ENCODE results near the gene CLTB. TPM values are rescaled to one million over a fixed set of nuclear protein-coding genes. Genes with fewer than 3 reads are reported as not detected.
A peak's percentile ranks its signal among the peaks of the same experiment; 100 is the strongest.

CLTB gene
- total and polyA plus RNA-seq, 2 of the 13 experiments (the other 11 are each of a cell fraction or from before 2014, with no cell fraction given), result 23.3 to 33.8 TPM

DNA sequence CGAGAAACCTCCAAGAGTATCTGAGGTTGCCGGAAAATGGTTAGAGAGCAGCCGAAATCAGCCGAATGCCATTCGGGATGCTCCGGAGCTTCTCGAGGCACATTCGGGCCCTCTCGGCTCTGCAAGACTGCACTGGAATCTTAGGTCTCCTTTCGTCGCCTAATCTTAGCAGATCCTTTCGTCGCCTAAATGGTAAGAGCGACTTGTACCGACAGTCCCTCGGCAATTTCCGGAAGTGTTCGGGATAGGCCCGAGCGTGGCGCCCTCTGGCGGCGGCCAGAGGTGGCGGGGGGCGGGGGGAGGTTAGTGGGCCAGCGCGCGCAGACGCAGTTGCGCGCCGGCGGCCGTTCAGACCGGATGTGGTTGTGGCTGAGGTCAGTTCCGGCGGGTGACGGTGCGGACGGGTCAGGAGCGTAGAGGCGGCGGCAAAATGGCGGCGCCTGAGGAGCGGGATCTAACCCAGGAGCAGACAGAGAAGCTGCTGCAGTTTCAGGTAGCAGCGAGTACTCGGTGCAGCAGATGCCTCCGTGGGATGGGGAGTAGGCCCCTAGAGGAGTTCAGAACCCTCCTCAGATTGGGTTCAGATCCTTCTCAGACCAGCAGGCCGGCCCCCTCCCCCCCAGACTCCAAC, 31.8 kb upstream of the CLTB start, which contains the start of gene FAF2 (continued):
- no peak for TF ChIP-seq ATF1 (CRISPR knock-in tag; IDR thresholded peaks at IDR 0.05)
- TF ChIP-seq NR2C2 (CRISPR knock-in tag; IDR thresholded peaks at IDR 0.05; ENCODE audit: borderline replicate concordance), result peak; percentile 93
- TF ChIP-seq PRMT3 (CRISPR knock-in tag; IDR thresholded peaks at IDR 0.05; ENCODE audit: borderline replicate concordance, low read depth), result no peak
- TF ChIP-seq, protein P1, sequence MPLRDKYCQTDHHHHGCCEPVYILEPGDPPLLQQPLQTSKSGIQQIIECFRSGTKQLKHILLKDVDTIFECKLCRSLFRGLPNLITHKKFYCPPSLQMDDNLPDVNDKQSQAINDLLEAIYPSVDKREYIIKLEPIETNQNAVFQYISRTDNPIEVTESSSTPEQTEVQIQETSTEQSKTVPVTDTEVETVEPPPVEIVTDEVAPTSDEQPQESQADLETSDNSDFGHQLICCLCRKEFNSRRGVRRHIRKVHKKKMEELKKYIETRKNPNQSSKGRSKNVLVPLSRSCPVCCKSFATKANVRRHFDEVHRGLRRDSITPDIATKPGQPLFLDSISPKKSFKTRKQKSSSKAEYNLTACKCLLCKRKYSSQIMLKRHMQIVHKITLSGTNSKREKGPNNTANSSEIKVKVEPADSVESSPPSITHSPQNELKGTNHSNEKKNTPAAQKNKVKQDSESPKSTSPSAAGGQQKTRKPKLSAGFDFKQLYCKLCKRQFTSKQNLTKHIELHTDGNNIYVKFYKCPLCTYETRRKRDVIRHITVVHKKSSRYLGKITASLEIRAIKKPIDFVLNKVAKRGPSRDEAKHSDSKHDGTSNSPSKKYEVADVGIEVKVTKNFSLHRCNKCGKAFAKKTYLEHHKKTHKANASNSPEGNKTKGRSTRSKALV (CRISPR knock-in tag; IDR thresholded peaks at IDR 0.05), result no peak
- TF ChIP-seq ZBTB42 (CRISPR knock-in tag; IDR thresholded peaks at IDR 0.05), result no peak
- TF ChIP-seq SETDB1 (CRISPR knock-in tag; IDR thresholded peaks at IDR 0.05; ENCODE audit: borderline replicate concordance), result no peak
- TF ChIP-seq HNRNPK (IDR thresholded peaks at IDR 0.05; ENCODE audit: low read depth, low read length, poor library complexity, severe bottlenecking), result no peak
- peak; percentile 96; the same call in 1 of the 2 replicates for TF ChIP-seq ZNF607 (CRISPR knock-in tag; IDR thresholded peaks at IDR 0.05; ENCODE audit: borderline replicate concordance)
- no peak for TF ChIP-seq KLF12 (CRISPR knock-in tag; IDR thresholded peaks at IDR 0.05; ENCODE audit: borderline replicate concordance)
- TF ChIP-seq ZNF557 (CRISPR knock-in tag; IDR thresholded peaks at IDR 0.05), result no peak
- TF ChIP-seq MTA3 (CRISPR knock-in tag; IDR thresholded peaks at IDR 0.05), result no peak
- TF ChIP-seq ZIK1 (CRISPR knock-in tag; IDR thresholded peaks at IDR 0.05; ENCODE audit: borderline replicate concordance, low read depth), result no peak
- no peak for TF ChIP-seq ZBTB7A (CRISPR knock-in tag; IDR thresholded peaks at IDR 0.05)
- TF ChIP-seq CBX1 (IDR thresholded peaks at IDR 0.05; ENCODE audit: low read depth), result peak; percentile 42
- TF ChIP-seq RARG (CRISPR knock-in tag; IDR thresholded peaks at IDR 0.05; ENCODE audit: low read depth), result no peak
- TF ChIP-seq ZFAT (CRISPR knock-in tag; conservative IDR thresholded peaks at IDR 0.05), result no peak
- TF ChIP-seq ZNF589 (CRISPR knock-in tag; conservative IDR thresholded peaks at IDR 0.05), result no peak
- TF ChIP-seq SRSF1 (optimal IDR thresholded peaks at IDR 0.05; ENCODE audit: low read depth, low read length), result no peak
- no peak for TF ChIP-seq FOXP1 (IDR thresholded peaks at IDR 0.05)
- no peak; the same call in 1 of the 2 replicates for TF ChIP-seq FOXP1 (CRISPR knock-in tag; IDR thresholded peaks at IDR 0.05)
- TF ChIP-seq ZNF33A (CRISPR knock-in tag; IDR thresholded peaks at IDR 0.05; ENCODE audit: borderline replicate concordance), result no peak
- TF ChIP-seq SALL2 (CRISPR knock-in tag; IDR thresholded peaks at IDR 0.05), result peak; percentile 65; the same call in 1 of the 2 replicates
- TF ChIP-seq, protein P2, sequence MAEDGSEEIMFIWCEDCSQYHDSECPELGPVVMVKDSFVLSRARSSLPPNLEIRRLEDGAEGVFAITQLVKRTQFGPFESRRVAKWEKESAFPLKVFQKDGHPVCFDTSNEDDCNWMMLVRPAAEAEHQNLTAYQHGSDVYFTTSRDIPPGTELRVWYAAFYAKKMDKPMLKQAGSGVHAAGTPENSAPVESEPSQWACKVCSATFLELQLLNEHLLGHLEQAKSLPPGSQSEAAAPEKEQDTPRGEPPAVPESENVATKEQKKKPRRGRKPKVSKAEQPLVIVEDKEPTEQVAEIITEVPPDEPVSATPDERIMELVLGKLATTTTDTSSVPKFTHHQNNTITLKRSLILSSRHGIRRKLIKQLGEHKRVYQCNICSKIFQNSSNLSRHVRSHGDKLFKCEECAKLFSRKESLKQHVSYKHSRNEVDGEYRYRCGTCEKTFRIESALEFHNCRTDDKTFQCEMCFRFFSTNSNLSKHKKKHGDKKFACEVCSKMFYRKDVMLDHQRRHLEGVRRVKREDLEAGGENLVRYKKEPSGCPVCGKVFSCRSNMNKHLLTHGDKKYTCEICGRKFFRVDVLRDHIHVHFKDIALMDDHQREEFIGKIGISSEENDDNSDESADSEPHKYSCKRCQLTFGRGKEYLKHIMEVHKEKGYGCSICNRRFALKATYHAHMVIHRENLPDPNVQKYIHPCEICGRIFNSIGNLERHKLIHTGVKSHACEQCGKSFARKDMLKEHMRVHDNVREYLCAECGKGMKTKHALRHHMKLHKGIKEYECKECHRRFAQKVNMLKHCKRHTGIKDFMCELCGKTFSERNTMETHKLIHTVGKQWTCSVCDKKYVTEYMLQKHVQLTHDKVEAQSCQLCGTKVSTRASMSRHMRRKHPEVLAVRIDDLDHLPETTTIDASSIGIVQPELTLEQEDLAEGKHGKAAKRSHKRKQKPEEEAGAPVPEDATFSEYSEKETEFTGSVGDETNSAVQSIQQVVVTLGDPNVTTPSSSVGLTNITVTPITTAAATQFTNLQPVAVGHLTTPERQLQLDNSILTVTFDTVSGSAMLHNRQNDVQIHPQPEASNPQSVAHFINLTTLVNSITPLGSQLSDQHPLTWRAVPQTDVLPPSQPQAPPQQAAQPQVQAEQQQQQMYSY (CRISPR knock-in tag; IDR thresholded peaks at IDR 0.05), result no peak; the same call in 1 of the 2 replicates

All from HepG2 (cell line).